ENCODE measurements around the gene PTGDR2. TPM values are rescaled to one million over a fixed set of nuclear protein-coding genes. Genes with fewer than 3 reads are reported as not detected.
"Not testable (repeated sequence)": the region's sequence is repeated elsewhere in the genome, so short reads cannot be mapped to it uniquely, and the experiment has no call there.

The PTGDR2 gene
- total RNA-seq, 1 donor from 2014 or later: 0.83 TPM

GRCh38 chr11:60842668-60843600 lies 12.8 kb downstream of the PTGDR2 start:
- no peak for DNase-seq (ENCODE audit: low spot score)

DNA sequence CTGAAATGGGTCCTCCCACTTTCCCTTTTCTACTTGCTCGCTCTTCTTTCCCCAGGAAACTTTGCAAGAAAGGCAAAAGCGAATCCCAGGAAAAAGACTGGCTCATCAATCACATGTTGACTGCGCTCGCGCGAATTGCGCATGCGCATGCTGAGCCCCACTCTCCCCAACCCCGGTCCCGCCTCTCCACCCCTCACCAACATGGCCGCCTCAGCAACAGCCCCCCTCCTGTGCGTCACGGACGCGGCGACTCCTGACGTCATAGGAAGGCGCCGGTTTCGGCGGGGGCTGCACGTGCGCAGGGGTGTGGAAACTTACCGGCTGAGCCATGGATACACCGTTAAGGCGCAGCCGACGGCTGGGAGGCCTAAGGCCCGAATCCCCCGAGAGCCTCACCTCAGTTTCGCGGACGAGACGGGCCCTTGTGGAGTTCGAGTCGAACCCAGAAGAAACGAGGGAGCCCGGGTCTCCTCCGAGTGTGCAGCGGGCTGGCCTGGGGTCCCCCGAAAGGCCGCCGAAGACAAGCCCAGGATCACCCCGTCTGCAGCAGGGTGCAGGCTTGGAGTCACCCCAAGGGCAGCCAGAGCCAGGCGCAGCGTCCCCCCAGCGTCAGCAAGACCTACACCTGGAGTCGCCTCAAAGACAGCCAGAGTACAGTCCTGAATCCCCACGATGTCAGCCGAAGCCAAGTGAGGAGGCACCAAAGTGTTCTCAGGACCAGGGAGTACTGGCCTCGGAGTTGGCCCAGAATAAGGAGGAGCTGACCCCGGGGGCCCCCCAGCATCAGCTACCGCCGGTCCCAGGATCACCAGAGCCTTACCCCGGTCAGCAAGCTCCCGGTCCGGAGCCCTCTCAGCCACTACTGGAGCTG lies 13.7 kb downstream of the PTGDR2 start, which contains the start of gene CCDC86:
Gene CCDC86, plus strand, starts transcription at position 317 of the 871 bp plus-strand sequence. Its CDS starts 12 bp downstream, at position 329.
- peak; percentile 96 for DNase-seq (ENCODE audit: low spot score)

DNA sequence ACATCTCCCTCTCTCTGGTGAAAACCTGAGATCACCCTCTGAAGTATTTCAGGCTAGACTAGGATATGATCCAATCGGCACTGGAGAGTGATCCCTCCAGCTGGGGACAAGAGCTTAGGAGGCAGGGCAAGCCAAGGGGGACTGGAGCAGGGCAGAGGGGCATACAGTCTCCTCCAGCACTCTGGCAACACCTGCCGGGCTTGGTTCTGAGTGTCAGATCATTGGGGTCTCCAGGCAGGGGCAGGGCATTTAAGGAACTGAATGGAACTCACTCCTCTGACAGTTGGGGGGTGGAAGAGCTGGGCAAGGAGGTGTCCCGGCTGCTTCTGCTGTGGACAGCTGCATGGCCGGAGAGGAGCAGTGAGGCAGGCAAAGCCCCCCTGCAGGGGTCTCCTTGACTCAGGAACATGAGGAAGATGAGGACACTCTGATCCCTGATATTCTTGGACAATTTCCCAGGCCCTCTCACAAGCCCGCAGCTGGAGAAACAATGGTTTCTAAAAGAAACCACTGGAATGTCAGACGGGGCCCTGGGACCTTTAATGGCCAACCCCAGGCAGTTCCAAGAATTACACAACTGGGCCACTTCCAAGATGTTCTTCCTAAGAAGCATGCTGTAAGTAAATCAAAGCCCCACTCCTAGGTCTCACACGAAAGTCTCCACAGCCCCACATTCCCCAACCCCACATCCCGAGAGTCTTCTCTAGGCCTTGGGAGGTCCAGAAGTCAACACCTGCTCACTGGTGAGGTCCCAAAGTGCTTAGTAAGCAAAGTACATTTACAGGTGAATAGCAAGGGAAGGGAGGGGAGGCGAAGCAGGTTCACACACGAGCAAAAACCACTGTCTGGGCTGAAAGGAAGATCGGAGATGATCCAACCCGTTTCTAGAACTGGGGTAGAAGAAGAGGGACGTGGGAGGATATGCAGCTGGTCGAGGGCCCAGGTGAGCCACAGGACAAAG lies 15.0 kb downstream of the PTGDR2 start:
- DNase-seq (ENCODE audit: low spot score): peak; percentile 22

DNA sequence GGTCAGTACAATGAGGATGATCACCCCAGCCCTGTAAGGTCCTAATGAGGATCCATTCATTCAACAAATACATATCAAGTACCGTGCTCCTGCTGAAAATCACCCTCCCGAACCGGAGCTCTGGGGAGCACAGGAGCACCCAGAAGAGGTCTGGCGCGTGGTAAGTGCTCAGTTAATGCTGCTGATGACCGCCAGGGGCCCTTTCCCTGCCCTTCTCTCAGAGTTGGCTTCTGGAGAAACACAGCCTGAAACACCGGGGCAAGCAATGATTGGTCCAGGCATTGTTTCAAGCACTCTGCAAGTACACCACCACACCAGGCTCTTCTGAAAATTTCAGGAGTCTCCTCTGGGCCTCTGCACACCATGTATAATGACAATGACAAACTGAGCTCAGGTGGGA lies 17.6 kb downstream of the PTGDR2 start:
- DNase-seq (ENCODE audit: low spot score): no peak

GRCh38 chr11:60836866-60837515 lies 18.8 kb downstream of the PTGDR2 start:
- no peak for DNase-seq (ENCODE audit: low spot score)

DNA sequence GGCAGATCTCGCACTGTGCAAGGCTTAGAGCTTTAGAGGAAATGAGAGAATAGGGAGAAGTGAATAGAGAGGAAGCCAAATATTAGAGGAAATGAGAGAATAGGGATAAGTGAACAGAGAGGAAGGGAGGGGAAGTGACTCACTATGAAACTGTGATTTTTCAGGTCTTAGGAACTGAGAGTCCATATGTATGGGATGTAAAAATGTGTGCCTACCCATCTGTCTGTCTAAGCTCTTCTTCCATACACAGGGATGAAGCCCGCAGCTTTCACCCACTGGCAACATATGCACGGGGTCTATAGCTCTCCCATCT lies 20.3 kb downstream of the PTGDR2 start:
- DNase-seq (ENCODE audit: low spot score): no peak

DNA sequence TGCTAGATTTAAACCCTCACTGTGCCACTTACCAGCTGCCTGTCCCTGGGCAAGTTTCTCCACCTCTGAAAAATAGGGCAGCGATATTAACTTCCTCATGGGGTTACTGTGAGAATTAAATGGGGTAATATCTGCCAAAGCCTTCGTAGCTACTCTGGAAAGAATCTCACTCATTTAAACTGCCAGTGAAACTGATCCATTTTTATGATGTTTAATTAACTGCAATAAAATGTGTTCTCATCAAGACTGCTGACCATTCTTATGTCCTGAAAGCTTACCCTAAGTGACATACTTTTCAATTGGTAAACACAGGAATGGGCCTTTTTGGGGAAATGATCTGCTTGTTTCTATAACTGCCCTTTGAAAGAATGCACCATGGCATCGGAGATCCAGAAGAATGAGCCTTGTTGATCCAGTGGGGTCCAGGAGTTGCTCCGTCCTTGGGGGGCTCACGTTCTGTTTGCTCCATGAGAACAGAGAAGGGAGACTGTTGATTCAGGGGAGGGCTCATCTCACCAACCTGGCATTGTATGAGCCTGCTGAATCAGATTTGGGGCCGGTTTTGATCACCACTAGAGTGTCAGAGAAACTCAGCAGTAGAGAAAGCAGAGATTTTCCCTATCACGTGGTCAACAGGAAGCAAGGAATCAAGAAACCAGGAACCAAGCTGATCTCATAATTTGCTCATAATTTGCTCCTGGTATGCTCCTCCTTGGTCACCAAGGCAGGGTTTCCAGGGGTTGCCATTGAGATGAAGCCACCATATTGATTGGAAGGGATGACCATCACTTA lies 20.8 kb downstream of the PTGDR2 start:
- no peak for DNase-seq (ENCODE audit: low spot score)

- no peak for DNase-seq (ENCODE audit: low spot score)
These were observed 24.2 kb downstream of the PTGDR2 start for GRCh38 chr11:60831501-60832079.

DNA sequence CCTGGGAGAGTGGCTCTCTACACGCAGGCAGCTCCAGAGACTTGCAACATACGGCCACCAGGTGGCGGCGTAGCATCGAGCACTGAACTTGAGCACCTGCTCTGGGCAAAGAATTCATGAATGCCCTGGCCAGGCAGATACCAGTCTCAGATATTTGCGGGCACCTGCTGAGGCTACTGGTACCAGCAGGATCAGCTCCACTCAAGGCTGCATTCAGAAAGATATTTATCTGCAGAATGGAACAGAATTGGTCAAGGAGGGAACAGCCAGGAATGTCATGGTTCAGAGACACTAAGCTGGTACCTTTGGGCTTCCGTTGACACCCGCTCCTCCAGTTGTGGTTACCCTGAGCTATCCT lies 24.6 kb downstream of the PTGDR2 start:
- peak; percentile 87 for DNase-seq (ENCODE audit: low spot score)

- no peak for DNase-seq (ENCODE audit: low spot score)
These were observed 25.1 kb downstream of the PTGDR2 start for GRCh38 chr11:60830478-60831142.

GRCh38 chr11:60825790-60826189 lies 30.0 kb downstream of the PTGDR2 start:
- DNase-seq (ENCODE audit: low spot score): no peak

- no peak for DNase-seq (ENCODE audit: low spot score)
These were observed 30.6 kb downstream of the PTGDR2 start for GRCh38 chr11:60825118-60825517.

DNA sequence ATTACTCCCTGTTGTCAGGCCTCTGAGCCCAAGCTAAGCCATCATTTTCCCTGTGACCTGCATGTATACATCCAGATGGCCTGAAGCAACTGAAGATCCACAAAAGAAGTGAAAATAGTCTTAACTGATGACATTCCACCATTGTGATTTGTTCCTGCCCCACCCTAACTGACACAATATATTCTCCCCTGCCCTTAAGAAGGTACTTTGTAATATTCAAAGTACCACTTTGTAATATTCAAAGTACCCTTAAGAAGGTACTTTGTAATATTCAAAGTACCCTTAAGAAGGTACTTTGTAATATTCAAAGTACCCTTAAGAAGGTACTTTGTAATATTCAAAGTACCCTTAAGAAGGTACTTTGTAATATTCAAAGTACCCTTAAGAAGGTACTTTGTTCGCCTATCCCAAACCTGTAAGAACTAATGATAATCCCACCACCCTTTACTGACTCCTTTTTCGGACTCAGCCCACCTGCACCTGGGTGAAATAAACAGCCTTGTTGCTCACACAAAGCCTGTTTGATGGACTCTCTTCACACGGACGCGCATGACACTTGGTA lies 31.9 kb downstream of the PTGDR2 start:
- DNase-seq (ENCODE audit: low spot score): not testable (repeated sequence)

DNA sequence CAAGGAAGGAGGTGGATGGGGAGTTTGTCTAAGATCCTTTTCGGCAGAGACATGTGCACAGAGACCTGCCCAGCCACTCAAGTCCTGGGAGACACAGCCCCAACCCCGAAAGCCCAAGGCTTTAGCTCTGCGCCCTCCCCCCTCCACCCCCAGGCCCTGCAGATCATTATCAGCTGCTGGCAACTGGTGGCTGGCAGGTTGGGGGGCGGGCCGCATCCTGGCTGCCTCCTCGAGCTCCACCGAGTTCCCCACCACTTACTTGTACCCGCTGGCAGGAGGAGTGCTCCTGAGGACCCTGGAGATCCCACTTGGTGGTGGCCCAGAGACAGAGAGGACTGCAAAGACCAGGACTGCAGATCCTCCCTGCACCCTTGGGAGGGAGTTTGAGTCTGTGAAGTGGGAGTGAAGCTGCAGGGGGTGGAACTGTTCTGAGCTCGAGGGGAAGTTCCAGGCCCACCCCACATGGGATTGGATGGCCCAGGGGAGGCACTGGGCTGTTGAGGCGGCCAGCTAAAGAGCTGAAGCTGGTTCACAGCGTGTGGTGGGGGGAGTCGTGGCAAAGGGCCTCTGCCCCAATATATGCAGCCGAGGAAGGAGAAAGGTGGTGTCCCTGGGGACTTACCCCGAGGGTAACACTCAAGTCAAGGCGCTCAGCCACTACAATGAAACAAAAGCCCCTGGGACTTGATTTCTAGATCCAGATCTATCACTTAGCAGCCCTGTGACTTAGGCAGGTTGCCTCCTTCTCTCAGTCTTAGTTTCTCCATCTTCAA lies 33.7 kb downstream of the PTGDR2 start:
- DNase-seq (ENCODE audit: low spot score): no peak

DNA sequence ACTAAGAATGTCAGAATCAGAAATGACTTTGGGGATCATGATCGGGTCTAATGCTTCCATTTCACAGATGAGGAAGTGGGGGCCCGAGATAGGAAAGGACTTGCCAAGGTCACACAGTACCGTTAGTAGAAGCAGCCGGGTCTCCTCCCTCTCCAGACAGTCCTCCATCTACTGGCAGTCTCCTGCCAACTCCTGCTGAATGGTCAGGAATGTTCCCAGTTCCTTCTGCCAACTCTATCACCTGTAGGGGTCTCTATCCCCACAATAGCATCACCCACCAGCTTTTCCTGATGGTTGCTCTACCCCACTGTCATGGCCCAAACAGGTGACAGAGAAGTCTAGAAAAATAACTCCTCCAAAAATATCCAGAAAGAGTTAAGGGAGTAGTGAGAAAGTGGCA lies 37.7 kb downstream of the PTGDR2 start:
- DNase-seq (ENCODE audit: low spot score): no peak

DNA sequence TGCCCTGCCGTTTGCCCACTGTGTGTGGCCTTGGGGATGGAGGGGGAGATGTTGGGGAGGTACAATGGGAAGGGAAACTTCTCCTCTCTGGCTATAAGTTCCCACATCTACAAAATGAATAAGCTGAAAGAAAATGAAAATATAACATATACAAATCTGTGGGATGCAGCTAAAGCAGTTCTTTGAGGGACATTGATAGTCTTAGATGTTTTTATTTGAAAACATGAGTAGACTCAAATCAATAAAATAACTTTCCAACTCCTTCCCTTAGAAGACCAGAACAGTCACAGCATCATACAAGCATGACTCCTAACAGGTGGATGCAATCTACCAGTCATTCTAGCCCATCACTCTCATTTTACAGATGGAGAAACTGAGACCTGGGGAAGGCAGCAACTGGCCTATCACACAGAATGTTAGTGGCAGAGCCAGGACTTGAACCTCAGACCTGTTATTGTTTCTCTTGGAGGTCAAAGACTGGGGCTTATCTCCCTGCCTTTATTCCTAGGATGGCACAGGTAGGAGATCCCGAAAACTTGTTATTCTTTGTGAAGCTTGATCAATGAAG lies 39.1 kb downstream of the PTGDR2 start:
- no peak for DNase-seq (ENCODE audit: low spot score)

DNA sequence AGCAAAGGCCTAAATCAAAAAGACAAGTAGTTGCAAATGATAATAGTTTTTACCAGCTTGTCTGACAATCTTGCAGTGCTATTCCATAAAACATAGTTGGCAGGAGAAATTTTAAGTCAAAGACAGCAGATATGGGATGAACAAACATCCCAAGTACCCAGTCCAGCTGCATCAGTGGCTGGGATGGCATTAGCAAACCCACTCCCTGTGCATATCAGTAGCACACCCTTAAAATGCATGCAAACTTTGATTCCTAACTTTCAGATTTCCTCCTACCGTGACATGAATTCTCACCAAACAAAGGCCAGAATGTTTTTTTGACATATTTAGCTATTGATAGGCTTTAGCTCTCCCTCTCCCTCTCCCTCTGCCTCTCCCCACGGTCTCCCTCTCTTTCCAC lies 41.6 kb downstream of the PTGDR2 start:
- DNase-seq (ENCODE audit: low spot score): no peak

DNA sequence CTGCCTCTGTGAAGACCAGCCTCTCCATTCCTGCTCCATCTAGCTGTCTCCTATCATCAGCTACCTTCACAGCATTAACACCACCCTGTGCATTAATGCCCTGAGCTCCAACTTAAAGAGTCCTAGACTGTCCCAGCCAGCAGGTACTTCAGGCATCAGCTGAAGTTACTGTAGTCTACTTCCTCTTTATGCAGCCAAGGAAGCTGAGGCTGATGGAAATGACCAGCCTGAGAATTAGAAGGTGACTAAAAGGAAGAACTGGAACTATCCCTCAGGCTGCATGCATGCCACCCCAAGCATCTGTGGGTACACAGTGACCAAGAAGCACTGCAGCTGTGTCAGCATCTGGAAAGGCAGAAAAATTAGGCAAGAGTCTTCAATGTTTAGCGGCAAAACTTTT lies 42.4 kb downstream of the PTGDR2 start:
- no peak for DNase-seq (ENCODE audit: low spot score)
